Neural cell (in vitro differentiated cells): ENCODE results near the gene PECR. TPM values are rescaled to one million over a fixed set of nuclear protein-coding genes. Genes with fewer than 3 reads are reported as not detected.

Experiments used
- H2AFZ ChIP-seq: fragments of 200-600, 300-800 bp; sonication (generic), shearing (Covaris generic); 2 replicates; pipeline ENCODE4 v1.6.0; 2014; ENCODE audit warnings: low read depth, mild to moderate bottlenecking, antibody characterized with exemption, low read length, moderate library complexity
- H3F3A ChIP-seq: fragments of 200-600 bp; shearing (Covaris generic); 2 replicates; pipeline ENCODE4 v1.6.1; 2016; ENCODE audit warnings: mild to moderate bottlenecking, moderate library complexity, mixed read lengths, antibody characterized with exemption, low read length; ENCODE audit not compliant: insufficient read depth, poor library complexity, severe bottlenecking
- H3K27ac ChIP-seq: fragments of 200-600, 300-800 bp; sonication (generic), shearing (Covaris generic); 2 replicates; pipeline ENCODE4 v1.5.1; 2014; ENCODE audit warnings: mild to moderate bottlenecking, low read length, moderate library complexity
- H3K27me3 ChIP-seq: fragments of 300-800, 200-600 bp; sonication (generic), shearing (Covaris generic); 2 replicates; pipeline ENCODE4 v1.6.0; 2014; ENCODE audit warnings: mild to moderate bottlenecking, low read depth, low read length, moderate library complexity; ENCODE audit not compliant: insufficient read depth
- H3K36me3 ChIP-seq: fragments of 300-800, 200-600 bp; sonication (generic), shearing (Covaris generic); 2 replicates; pipeline ENCODE4 v1.5.1; 2014; ENCODE audit warnings: mild to moderate bottlenecking, antibody characterized with exemption, low read length, moderate library complexity; ENCODE audit not compliant: insufficient read depth
- H3K4me2 ChIP-seq: fragments of 300-800, 200-600 bp; sonication (generic), shearing (Covaris generic); 2 replicates; pipeline ENCODE4 v1.6.0; 2014; ENCODE audit warnings: mild to moderate bottlenecking, low read length
- H3K4me3 ChIP-seq: fragments of 300-800, 200-600 bp; sonication (generic), shearing (Covaris generic); 2 replicates; pipeline ENCODE4 v1.5.1; 2014; ENCODE audit warnings: mild to moderate bottlenecking, low read length, moderate library complexity
- H3K79me2 ChIP-seq: fragments of 200-600 bp; shearing (Covaris generic); replicated peaks from 2 replicates; pipeline ENCODE4 v1.6.0; 2014; ENCODE audit warnings: mild to moderate bottlenecking, low read length, moderate library complexity; ENCODE audit not compliant: insufficient read depth
- H3K9ac ChIP-seq: fragments of 300-800, 200-600 bp; sonication (generic), shearing (Covaris generic); 2 replicates; pipeline ENCODE4 v1.6.1; 2016; ENCODE audit warnings: mild to moderate bottlenecking, low read length, mixed read lengths
- H3K9me2 ChIP-seq: fragments of 200-600 bp; shearing (Covaris generic); 2 replicates; pipeline ENCODE4 v1.6.1; 2016; ENCODE audit warnings: mild to moderate bottlenecking, low read length, mixed read lengths; ENCODE audit not compliant: insufficient read depth
- H3K9me3 ChIP-seq: fragments of 200-600, 300-800 bp; sonication (generic), shearing (Covaris generic); 2 replicates; pipeline ENCODE4 v1.6.1; 2016; ENCODE audit warnings: mild to moderate bottlenecking, mixed run types, low read length, moderate library complexity, mixed read lengths
- H4K20me1 ChIP-seq: fragments of 200-600 bp; shearing (Covaris generic); 2 replicates; pipeline ENCODE4 v1.6.1; 2016; ENCODE audit warnings: mild to moderate bottlenecking, mixed run types; ENCODE audit not compliant: insufficient read depth
- EP300 ChIP-seq: fragments of 450-650 bp; conservative IDR thresholded peaks from 2 replicates; pipeline ENCODE4 v1.6.1; 2014; ENCODE audit warnings: antibody characterized with exemption, mild to moderate bottlenecking, moderate library complexity; ENCODE audit not compliant: poor library complexity, severe bottlenecking
- EZH2 ChIP-seq: fragments of 200-600, 300-800 bp; shearing (Covaris generic), sonication (generic); IDR thresholded peaks from 2 replicates; pipeline ENCODE4 v1.6.1; 2014; ENCODE audit warnings: antibody characterized with exemption, low read length, borderline replicate concordance, mild to moderate bottlenecking; ENCODE audit not compliant: insufficient read depth, poor library complexity, severe bottlenecking
- MXI1 ChIP-seq: fragments of 450-650 bp; conservative IDR thresholded peaks from 2 replicates; pipeline ENCODE4 v1.6.1; 2014; ENCODE audit warnings: antibody characterized with exemption, mild to moderate bottlenecking; ENCODE audit not compliant: poor library complexity, severe bottlenecking
- POLR2AphosphoS5 ChIP-seq: IDR thresholded peaks from 2 replicates; pipeline ENCODE4 v1.6.1; 2012
- RAD21 ChIP-seq: fragments of 450-650 bp; conservative IDR thresholded peaks from 2 replicates; pipeline ENCODE4 v1.6.1; 2014; ENCODE audit warnings: antibody characterized with exemption, mild to moderate bottlenecking, moderate library complexity
- SMC3 ChIP-seq: fragments of 450-650 bp; conservative IDR thresholded peaks from 2 replicates; pipeline ENCODE4 v1.6.1; 2014; ENCODE audit warnings: antibody characterized with exemption, mild to moderate bottlenecking, moderate library complexity; ENCODE audit not compliant: poor library complexity
- TAF1 ChIP-seq: IDR thresholded peaks from 2 replicates; pipeline ENCODE4 v1.6.1; 2012; ENCODE audit warnings: low read depth
- polyA plus RNA-seq: library from polyadenylated mRNA; depleted of rRNA; stranded (reverse); fragments of >200 nt; gene quantifications from 2 replicates; pipeline ENCODE4 v1.2.3, GENCODE V29; 2014
- TF ChIP-seq, protein P1 (sequence below): fragments of 450-650 bp; IDR thresholded peaks from 2 replicates; pipeline ENCODE4 v1.5.1; 2014; ENCODE audit warnings: antibody characterized with exemption, mild to moderate bottlenecking, moderate library complexity; ENCODE audit not compliant: poor library complexity, severe bottlenecking
- TF ChIP-seq, protein P2 (sequence below): IDR thresholded peaks from 2 replicates; pipeline ENCODE4 v1.6.1; 2012; ENCODE audit warnings: borderline replicate concordance

PECR gene
- polyA plus RNA-seq, 1 donor from 2014 or later, result 22.1 TPM

DNA sequence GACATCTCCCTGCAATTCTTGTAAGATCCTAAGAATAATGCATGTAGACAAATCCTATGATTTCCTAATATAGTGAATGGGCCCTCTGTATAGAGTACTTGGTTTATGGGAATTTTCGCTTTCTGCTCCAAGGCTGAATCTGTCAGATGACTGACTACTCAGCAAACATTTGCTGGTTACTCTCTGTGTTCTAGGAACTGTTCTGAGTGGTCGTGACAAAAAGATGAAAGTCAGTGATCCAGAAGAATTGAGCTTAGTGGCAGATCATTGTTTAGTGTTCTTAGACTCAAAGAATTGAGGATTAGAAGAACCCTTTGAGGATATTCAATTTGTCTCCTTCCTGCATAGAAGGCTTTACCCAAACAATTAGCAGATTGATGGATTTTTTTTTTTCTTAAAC lies 37.5 kb upstream of the PECR start:
- no peaks in the 10 kb centered on the region for H3K9me2 ChIP-seq
- TF ChIP-seq EP300 (no peak), POLR2AphosphoS5 (no peak), EZH2 (no peak), MXI1 (no peak), SMC3 (no peak)
- TF ChIP-seq, protein P1, sequence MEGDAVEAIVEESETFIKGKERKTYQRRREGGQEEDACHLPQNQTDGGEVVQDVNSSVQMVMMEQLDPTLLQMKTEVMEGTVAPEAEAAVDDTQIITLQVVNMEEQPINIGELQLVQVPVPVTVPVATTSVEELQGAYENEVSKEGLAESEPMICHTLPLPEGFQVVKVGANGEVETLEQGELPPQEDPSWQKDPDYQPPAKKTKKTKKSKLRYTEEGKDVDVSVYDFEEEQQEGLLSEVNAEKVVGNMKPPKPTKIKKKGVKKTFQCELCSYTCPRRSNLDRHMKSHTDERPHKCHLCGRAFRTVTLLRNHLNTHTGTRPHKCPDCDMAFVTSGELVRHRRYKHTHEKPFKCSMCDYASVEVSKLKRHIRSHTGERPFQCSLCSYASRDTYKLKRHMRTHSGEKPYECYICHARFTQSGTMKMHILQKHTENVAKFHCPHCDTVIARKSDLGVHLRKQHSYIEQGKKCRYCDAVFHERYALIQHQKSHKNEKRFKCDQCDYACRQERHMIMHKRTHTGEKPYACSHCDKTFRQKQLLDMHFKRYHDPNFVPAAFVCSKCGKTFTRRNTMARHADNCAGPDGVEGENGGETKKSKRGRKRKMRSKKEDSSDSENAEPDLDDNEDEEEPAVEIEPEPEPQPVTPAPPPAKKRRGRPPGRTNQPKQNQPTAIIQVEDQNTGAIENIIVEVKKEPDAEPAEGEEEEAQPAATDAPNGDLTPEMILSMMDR, result no peak
- no peaks in the 10 kb centered on the region for H3K9me3 ChIP-seq
- H3K27ac ChIP-seq, result no peak overlapping the region
- H3K4me2 ChIP-seq, result no peak overlapping the region
- H3K4me3 ChIP-seq, result no peak overlapping the region
- H2AFZ ChIP-seq, result no peak overlapping the region
- H3F3A ChIP-seq, result no peaks in the 10 kb centered on the region
- no peaks in the 10 kb centered on the region for H4K20me1 ChIP-seq
- no peak overlapping the region for H3K9ac ChIP-seq
- no peaks in the 10 kb centered on the region for H3K27me3 ChIP-seq
- peaks cover 21% of the 10 kb centered on the region for H3K36me3 ChIP-seq
- peaks cover 47% of the 10 kb centered on the region for H3K79me2 ChIP-seq

- no peak overlapping the region for H2AFZ ChIP-seq
- TF ChIP-seq, protein P2, sequence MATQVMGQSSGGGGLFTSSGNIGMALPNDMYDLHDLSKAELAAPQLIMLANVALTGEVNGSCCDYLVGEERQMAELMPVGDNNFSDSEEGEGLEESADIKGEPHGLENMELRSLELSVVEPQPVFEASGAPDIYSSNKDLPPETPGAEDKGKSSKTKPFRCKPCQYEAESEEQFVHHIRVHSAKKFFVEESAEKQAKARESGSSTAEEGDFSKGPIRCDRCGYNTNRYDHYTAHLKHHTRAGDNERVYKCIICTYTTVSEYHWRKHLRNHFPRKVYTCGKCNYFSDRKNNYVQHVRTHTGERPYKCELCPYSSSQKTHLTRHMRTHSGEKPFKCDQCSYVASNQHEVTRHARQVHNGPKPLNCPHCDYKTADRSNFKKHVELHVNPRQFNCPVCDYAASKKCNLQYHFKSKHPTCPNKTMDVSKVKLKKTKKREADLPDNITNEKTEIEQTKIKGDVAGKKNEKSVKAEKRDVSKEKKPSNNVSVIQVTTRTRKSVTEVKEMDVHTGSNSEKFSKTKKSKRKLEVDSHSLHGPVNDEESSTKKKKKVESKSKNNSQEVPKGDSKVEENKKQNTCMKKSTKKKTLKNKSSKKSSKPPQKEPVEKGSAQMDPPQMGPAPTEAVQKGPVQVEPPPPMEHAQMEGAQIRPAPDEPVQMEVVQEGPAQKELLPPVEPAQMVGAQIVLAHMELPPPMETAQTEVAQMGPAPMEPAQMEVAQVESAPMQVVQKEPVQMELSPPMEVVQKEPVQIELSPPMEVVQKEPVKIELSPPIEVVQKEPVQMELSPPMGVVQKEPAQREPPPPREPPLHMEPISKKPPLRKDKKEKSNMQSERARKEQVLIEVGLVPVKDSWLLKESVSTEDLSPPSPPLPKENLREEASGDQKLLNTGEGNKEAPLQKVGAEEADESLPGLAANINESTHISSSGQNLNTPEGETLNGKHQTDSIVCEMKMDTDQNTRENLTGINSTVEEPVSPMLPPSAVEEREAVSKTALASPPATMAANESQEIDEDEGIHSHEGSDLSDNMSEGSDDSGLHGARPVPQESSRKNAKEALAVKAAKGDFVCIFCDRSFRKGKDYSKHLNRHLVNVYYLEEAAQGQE, result no peak
- TF ChIP-seq, protein P1, result no peak
- TF ChIP-seq EP300, result no peak
- no peak for TF ChIP-seq MXI1
- TF ChIP-seq EZH2, result no peak
- TF ChIP-seq TAF1, result no peak
- TF ChIP-seq POLR2AphosphoS5, result no peak
- no peak for TF ChIP-seq SMC3
- TF ChIP-seq RAD21, result no peak
- no peaks in the 10 kb centered on the region for H3K27me3 ChIP-seq
- H3K79me2 ChIP-seq, result peaks cover 47% of the 10 kb centered on the region
- no peak overlapping the region for H3K4me3 ChIP-seq
- H3K27ac ChIP-seq, result no peak overlapping the region
- H3K9me2 ChIP-seq, result no peaks in the 10 kb centered on the region
- H3K4me2 ChIP-seq, result no peak overlapping the region
- no peak overlapping the region for H3K9ac ChIP-seq
- H3K36me3 ChIP-seq, result peaks cover 21% of the 10 kb centered on the region
- no peaks in the 10 kb centered on the region for H3F3A ChIP-seq
- H3K9me3 ChIP-seq, result no peaks in the 10 kb centered on the region
- no peaks in the 10 kb centered on the region for H4K20me1 ChIP-seq
Observed at GRCh38 chr2:216118474-216118873, 36.9 kb upstream of the PECR start.
